T1000 (cell line): ENCODE results near the gene LIPJ.

ENCODE experiments used
- DNase-seq: peaks from one replicate; lab custom pipeline; 2025; ENCODE audit warnings: mixed read lengths; lab: John Stamatoyannopoulos, UW

The LIPJ gene

DNA sequence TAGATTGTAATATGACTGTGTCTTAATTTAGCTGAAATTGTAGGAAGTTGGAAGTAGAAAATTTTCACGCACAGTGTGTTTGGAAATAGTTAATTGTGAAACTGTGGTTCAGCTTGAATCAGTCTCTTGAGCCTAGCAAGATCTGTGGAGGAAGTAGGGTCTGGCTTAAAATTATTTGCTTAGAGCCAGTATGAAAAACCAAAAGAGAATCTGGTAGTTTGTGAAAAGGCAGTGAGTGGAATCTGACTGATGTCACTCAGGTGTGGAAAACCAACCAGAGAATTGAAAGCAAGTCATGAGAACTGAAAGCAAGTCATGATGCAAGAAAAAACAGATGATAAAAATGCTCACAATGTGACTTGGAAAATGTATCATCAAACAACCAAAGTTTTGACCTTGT is 11.5 kb downstream of the LIPJ start:
- no peak for DNase-seq

DNA sequence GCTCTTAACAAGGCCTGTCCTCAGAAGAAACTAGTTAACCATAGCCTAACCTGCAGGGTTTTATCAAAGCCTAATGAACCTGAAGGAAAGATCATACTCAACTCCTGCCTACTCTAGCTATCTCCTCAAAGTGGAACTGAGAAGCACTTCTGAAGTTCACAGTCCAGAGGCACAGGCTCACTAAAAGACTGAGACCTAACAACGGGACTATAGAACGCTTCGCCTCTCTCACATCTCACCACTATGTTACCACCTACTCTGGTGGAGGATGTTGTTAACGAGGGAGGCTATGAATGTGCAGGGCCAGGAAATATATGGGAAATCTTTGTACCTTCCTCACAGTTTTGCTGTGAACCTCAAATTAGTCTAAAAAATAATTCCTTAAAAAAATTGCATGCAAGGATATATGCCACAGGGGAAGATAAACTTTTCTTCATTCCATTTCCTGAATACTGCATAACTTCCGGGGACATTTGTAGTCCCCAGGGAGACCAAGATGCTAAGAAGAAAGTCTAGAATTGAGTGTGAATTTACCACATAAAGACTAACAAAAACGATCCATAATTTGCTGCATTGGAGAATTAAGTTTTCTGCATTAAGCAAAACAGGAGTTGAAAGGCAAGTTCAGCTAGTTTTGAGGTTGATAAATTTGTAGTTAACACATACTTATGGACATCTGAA is 21.6 kb downstream of the LIPJ start:
- DNase-seq, result no peak

DNA sequence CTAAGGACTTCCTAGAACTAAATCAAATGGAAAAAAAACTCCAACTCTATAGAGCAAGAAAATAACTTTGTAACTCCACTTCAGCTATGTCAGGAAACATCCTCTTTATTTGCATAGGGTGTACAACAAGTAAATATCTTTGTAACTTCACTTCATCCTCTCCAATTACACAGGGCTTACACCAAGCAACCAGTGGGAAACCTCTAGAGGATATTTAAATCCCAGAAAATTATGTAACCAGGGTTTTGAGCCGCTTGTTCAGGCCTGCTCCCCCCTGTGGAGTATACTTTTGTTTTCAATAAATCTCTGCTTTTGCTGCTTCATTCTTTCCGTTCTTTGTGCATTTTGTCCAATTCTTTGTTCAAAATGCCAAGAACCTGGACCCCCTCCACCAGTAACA is 22.2 kb downstream of the LIPJ start:
- DNase-seq, result no peak

DNA sequence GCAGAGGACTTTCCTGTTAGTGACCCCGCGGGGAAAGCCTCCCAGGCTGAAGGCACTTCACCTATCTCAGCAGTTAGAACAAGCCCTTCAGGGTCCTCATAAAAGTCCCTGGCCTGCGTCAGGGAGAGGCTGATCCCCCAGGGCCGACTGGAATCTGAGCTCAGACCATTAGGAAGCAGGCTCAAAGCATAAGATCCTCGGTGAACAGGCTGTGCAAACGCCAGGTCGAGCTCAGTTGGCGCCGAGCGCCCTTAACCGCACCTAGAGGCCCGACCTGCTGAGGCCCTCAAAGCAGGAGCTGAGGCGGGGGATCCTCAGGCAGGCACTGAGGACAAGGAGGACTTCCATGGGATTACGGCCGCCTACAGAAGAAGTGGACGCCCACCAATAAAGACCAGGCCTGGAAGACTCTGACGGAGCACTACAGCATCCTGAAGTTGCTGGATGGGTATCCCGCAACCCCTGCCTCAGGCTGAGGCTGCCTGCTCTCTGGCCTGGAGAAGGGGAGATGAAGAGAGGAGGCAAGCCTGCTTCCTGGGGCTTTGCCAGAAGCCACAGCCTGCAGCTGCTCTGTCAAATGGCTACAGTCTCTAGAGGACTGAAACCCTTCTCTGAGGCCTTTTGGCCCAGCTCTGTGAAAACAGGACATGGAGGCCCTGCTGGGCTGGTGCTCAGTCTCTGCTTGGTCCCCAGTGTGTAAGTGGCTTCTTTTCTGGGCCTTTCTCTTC is 29.9 kb downstream of the LIPJ start:
- no peak for DNase-seq

DNA sequence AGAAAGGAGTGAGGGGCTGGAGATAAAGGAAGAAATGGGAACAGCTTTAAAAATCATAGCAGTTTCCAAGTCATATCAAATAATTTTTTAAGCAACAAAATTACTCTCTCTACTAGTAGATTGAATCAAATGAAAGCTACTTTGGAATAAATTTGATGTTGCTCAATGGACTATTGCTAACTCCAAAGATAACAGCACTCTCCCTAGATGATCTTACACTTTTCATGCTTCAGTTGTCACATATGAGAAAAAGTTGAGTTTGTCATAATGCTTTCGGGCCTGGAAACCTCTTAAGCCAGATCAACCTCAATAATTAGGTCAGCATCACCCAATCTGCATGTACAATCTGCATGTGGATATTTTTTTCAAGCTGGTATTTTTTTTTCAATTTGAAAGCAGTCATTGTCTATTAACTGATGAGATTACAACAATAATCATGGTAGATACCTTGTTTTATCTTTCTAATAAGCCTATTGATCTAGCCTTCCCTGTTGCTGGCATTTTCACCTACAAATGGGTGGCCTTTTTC is 31.3 kb downstream of the LIPJ start:
- DNase-seq, result no peak

DNA sequence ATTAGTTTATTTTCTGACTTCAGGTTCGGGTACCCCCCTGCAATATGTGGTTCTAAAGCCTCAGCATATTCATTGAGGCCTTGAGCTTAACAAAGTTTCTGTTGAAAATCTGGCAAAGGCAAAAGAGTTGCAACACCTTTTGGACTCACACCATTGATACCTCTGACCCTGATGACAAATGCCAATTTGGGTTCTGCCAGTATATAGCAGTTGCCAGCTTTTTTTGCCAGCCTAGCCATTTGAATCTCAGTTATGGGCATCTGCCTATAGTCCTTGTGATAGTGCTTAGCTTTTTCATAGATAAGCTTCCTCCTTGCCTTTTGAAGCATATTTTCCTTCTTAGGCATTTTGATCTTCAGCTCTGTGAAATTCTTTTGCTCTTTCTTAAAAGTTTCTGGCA is 31.9 kb downstream of the LIPJ start:
- no peak for DNase-seq

DNA sequence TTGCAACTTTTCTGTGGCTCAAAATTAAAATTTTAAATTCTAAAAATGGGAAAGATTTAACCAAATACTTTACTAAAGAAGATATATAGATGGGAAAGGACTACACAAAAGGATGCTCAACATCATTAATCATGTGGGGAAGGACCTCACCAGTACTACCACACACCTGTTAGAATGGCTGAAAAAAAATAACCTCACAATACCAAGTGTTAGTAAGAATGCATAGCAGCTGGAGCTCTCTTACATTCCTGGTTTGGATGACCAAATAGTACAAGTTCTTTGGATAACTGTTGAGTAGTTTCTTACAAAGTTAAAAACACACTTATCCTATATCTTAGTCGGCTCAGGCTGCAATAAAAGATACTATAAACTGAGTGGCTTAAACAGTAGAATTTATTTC is 33.9 kb downstream of the LIPJ start:
- DNase-seq, result no peak

DNA sequence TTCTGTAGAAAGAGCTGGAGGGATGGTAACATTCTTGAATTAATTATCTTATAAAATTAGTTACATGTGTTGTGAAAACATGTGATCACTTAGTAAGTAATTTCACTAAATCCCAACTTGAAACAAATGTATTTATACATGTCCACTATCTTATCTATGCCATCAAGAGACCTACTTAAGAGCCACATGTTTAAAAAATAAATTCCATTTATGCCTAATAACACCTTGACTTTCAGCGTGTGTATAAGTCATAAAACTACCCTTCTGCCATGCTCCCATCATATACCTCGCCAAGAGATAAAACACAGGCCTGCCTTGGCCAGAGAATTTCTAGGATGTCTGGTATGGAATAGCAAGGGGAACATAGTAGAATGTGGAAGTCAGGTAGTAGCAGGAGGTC is 37.3 kb downstream of the LIPJ start:
- no peak for DNase-seq

DNA sequence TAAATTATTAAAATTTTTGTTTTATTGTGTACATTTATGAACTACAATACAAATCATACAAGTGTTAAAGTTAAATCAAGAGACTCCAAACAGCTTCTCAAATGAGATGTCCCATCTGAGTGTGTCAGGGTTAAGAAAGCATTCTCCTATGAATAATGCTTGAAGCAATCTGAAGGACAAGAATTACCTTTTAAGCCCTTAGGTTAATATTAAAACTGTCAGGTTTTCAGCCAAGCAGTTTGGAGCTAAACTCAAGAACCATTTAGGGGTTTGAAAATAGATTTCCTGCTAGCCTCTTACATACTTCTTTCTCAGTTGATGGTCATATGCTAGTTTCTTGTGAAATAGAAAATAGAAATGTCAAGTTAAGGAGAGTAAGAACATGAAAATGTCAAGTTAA is 38.3 kb downstream of the LIPJ start:
- DNase-seq, result no peak

DNA sequence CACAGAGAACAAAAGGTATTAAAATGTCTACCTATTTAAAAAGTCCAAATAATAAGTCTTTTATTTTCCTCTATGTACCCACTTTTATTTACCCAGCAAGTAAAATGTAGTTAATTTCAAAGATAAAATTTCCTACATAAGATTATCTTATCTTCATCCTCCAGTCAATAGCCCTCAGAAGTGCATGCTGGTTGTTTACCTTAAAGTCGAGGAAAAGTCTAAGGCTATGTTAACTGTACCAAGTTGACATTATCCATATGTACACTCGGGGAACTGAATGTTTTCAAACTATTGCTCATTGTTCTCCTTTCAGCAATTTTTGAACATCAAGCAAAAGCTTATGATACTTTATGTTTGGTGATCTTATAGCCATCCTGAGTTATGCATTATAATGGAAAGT is 53.6 kb downstream of the LIPJ start:
- DNase-seq, result no peak

DNA sequence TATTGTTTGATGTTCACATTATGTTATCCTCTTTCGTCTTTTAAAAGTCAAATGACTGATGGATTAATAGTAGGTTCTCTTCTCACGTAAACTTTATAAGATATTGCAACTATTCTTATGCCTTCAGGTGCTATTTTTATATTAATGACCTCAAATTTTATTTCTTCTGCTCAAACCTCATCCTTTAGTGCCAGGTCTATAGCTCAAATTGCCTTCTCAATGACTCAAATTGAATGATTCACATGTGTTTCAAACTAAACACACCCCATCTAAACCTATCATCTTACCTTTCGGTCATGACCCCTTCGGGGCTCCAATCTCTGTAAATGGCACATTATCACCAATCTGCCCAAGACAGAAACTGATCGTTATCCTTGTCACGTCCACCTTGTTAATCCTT is 55.6 kb downstream of the LIPJ start:
- DNase-seq, result no peak

DNA sequence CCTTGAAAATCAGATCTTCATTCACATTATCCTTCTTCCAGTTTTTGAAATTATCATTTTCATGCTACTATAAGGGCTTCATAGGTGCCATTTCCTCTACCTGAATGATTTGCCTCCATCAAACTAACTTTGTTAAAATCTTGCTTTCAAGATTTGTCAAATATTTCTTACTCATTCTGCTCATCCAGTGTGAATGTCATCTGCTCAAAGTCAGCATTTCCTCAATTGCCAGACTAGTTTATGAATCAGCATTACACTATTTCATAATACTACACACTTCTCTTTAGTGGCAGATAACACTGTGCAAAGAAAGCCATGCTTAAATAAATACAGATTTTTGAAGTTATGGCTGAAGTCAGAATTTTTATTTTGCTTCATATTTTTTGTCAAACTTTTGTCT is 56.4 kb downstream of the LIPJ start:
- no peak for DNase-seq

DNA sequence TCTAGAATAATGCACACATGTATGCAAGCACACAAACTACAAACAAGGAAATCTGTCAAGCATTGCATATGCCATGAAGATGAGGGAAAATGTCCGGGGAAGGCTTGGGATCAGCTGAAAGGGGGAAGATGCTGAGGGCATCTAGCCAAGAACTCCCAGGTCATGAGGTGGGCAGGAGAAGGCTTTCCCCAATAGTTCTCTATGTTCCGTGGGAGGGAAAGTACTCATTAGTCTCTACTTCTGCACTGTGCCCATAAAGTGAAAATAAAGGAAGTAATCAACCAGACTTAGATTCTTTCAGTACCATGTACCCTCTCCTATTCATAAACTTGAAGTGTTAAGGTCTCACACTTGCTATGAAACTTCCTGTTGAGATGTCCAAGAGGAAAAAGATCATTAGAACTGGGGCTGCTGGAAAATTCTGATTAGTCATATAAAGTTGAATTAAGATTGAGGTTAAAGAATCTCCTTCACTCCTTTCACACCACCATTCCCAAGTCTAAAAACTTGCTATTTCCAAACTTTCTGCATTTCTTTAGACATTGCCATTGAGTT is 60.6 kb downstream of the LIPJ start:
- DNase-seq, result no peak

DNA sequence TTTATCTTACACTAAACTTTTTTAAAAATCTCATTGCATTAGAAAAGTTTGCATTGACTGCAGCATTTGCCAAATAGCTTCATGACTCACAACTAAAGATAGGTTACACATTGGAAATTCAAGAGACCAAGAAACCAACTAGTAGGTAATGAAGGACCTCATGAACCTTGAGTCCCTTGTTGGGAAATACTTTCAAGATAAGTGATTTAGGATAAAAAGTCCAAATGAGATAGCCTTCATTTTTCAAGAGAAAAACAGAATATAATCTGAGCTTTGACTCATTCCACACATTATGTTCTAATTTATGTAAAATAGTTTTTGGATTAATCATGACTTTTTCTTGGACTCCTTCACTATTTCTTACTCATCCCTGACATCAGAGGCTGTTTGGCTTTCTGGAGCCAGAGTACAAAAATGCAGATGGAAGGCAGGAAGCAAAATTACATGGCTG is 64.6 kb downstream of the LIPJ start:
- peak; percentile 10 for DNase-seq

DNA sequence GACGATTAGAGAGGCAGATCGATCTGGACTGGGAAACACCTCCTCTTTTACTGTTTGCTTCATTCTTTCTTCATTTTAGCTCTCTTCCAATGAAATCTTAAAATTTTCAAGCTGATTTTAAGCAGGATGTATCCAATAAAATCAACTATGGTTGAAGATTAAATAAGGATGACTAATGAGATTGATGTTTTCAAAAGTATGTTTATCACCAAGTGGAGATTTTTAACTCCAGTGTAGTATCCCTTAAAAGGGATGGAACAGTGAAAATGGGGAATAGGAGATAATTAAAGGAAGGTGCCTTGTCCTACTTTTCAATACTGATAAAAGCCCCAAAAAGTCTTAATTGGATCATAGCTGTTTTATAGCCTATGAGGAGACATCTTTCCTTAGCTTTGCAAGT is 66.1 kb downstream of the LIPJ start:
- DNase-seq, result no peak
